HL-60/S4 treated with retinoic acid at 250 ng/mL for 4 days and 3 days (cell line): ENCODE data around the gene CCR9.

Source experiments
- in situ Hi-C: fragments of 300-500 bp; cut with MboI; formaldehyde crosslinking; loops from 2 replicates; pipeline ENCODE4 v1.7.0; 2022; ENCODE audit warnings: low sequenced_read_pairs

CCR9 gene

DNA sequence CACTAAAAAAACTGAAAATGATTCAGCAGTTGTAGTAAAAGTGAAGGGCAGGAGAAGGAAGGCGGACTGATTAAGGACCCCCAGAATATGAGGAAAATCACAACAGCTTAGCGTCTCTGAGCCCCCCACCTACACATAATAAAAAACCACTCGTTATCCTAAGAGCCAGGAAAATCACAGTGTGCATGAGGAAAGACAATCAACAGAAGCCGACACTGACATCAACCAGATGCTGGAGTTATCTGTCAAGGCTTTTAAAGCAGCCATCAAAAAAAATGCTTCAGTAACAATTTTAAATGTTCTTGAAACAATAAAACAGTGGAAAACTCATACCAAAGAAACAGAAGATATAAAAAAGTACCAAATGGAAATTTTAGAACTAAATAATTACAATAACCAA is 47.2 kb downstream of the CCR9 start:
- in situ Hi-C loops = loop anchor here (25.0 kb wide), 1 partner anchor 429 kb away; the partner anchor contains the start of genes CCR2 and CCR5

DNA sequence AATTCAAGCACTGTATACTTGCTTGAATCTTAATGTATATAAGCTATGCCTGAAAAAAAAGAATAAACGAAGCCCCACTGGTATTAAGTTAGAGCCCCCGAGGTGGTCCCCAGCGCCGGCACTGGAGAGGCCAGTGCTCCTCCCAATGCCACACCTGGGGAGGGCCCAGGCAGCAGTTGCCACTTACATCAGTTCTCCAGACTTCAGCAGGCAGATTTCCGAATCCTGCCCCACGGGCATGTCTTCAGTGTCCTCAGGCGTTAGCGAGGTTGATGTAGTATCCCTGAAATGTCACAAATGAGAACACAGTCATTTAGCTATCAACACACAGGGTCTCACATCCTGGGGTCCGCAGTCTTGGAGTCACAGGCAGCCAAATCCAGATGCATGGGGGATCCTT is 49.9 kb downstream of the CCR9 start:
- in situ Hi-C loops = loop anchor here (25.0 kb wide), 1 partner anchor 426 kb away; the partner anchor contains the start of genes CCR2 and CCR5

- in situ Hi-C loops = loop anchor here (25.0 kb wide), 1 partner anchor 425 kb away; the partner anchor contains the start of genes CCR2 and CCR5
Observed at GRCh38 chr3:45937206-45938042, 51.1 kb downstream of the CCR9 start.

DNA sequence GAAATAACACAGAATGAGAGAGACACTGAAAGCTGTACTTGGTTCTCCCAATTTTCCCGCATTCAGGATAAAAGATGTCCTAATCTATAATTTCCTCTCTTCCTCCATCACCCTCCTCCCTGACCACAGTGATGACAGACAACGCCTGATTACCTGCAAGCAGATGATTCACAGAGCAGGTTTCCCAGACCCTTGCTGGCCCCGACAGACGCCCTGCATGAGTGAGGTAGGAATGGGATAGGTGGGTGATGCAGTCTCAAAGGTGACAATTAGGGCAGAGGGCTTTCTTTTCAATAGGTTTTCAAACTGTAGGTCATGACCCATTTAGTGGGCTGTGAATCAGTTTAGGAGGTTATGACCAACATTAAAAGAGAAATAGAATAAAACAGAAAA is 51.7 kb downstream of the CCR9 start:
- in situ Hi-C loops = loop anchor here (25.0 kb wide), 1 partner anchor 424 kb away; the partner anchor contains the start of genes CCR2 and CCR5

GRCh38 chr3:45938864-45939263 is 52.5 kb downstream of the CCR9 start:
- in situ Hi-C loops = loop anchor here (25.0 kb wide), 1 partner anchor 423 kb away; the partner anchor contains the start of genes CCR2 and CCR5

DNA sequence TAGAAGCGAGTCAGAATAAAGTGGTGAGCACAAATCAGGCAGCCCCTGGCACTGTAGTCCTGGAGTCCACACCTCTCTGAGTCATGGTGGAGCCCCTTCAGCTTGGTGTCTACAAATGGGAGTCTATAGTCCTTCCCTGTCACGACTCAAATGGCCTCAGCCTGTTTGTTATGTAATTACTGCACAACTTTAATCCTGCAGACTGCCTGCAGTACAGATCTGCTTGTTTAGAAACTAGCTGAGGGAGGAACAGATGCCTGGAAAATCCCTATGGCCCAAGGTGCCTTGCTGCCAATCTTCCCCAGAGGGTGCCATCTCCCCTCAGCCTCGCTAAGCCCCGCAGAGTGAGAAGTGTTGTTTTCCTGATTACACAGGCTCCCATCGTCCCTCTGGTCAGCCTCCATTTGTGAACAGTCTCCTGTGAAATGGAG is 53.0 kb downstream of the CCR9 start:
- in situ Hi-C loops = loop anchor here (25.0 kb wide), 1 partner anchor 423 kb away; the partner anchor contains the start of genes CCR2 and CCR5

GRCh38 chr3:45940004-45940780 is 53.8 kb downstream of the CCR9 start:
- in situ Hi-C loops = loop anchor here (25.0 kb wide), 1 partner anchor 422 kb away; the partner anchor contains the start of genes CCR2 and CCR5

DNA sequence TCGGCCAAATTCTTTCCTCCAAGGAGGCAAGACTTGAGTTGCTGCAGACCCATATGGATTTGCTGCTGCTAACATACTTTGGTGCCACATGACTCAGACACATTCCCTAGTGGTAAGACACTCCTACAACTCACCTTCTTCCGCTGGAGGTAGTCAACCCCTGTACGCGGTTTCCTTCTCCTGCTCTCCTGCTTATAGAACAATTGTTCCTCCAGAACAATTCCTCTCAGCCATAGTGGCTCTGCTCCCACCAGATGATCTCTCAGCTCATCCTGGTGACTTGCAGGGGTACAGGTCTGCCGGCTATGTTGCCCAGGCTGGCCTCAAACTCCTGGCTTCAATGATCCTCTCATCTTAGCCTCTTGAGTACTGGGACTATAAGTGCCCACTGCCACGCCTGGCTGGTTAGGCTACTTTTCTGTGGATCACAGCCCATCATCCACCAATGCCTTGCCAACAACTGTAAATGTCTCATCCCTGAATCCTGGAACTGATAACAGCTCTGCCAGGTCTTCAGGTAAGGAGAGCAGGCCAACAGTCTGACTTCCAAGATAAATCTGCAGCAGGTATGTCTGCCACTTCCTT is 54.5 kb downstream of the CCR9 start:
- in situ Hi-C loops = loop anchor here (25.0 kb wide), 1 partner anchor 421 kb away; the partner anchor contains the start of genes CCR2 and CCR5

- in situ Hi-C loops = loop anchor here (25.0 kb wide), 1 partner anchor 420 kb away; the partner anchor contains the start of genes CCR2 and CCR5
Observed at GRCh38 chr3:45942051-45942825, 55.9 kb downstream of the CCR9 start.

GRCh38 chr3:45943207-45943846 is 57.0 kb downstream of the CCR9 start, which contains the start of gene CXCR6:
TSS of gene CXCR6 (plus strand) at chr3:45943464. CDS start at chr3:45946482, 3,018 bp downstream.
- in situ Hi-C loops = loop anchor here (25.0 kb wide), 1 partner anchor 419 kb away; the partner anchor contains the start of genes CCR2 and CCR5

DNA sequence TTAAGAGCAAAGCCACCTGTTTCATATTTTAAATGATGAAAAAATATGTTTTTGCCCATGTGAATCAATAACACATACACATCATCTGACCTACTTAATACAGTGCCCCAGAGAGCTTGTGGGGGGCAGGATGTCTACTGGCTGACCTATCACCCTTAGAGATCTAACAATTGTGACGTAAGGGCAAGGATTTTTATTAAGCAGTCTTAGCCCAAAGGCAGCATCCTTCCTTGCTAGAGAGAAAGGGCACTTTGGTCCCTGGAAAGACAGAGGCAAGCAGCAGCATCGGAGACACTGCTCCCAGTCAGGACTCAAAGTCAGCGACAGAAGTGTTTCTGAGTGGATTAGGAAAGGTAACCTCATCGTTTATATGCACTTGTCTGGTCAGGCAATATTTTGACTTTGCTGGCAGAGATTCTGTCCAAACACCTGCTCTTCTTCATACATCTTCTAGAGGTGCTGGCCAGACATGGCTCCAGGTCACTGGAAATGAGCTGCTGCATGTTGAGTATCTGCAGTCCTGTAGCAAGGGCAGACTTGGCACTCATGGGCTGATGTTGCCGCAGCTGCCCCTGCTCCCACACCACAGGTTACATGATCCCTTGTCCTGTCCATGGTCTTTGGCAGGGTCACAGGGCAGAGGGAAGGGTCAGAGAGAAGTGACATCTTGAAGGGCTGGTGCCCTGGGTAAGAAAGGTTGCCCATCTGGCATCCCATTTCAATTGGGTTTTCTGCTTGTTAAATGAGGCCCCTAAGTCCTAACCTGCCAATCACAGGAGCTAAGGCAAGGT is 58.7 kb downstream of the CCR9 start:
- in situ Hi-C loops = loop anchor here (25.0 kb wide), 1 partner anchor 417 kb away; the partner anchor contains the start of genes CCR2 and CCR5

- in situ Hi-C loops = loop anchor here (25.0 kb wide), 1 partner anchor 416 kb away; the partner anchor contains the start of genes CCR2 and CCR5
Observed at GRCh38 chr3:45946307-45946706, 60.0 kb downstream of the CCR9 start.

- in situ Hi-C loops = loop anchor here (25.0 kb wide), 1 partner anchor 415 kb away; the partner anchor contains the start of genes CCR2 and CCR5
Observed at GRCh38 chr3:45946875-45947274, 60.5 kb downstream of the CCR9 start.

GRCh38 chr3:45947361-45947760 is 61.0 kb downstream of the CCR9 start:
- in situ Hi-C loops = loop anchor here (25.0 kb wide), 1 partner anchor 415 kb away; the partner anchor contains the start of genes CCR2 and CCR5

- in situ Hi-C loops = loop anchor here (25.0 kb wide), 1 partner anchor 414 kb away; the partner anchor contains the start of genes CCR2 and CCR5
Observed at GRCh38 chr3:45948311-45948781, 62.0 kb downstream of the CCR9 start.

DNA sequence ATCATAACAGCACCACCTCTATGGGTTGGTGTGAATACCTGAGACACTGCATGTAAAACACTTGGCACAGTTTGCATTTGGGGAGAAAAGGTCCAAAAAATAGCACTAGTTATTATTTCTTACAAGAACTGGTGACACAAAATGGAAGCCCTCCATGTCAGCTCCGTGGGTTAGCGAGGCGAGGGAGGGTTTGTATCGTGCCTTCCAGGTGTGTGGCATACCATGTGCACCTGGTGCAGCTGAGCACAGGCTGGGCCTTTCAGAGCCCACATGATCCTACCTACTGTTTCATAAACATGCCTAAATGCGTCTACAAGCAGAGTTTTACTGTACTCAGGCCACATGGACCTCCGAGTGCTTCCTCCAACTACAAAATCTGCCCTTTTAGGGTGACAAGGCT is 62.5 kb downstream of the CCR9 start:
- in situ Hi-C loops = loop anchor here (25.0 kb wide), 1 partner anchor 413 kb away; the partner anchor contains the start of genes CCR2 and CCR5

- in situ Hi-C loops = loop anchor here (25.0 kb wide), 1 partner anchor 413 kb away; the partner anchor contains the start of genes CCR2 and CCR5
Observed at GRCh38 chr3:45949432-45949831, 63.1 kb downstream of the CCR9 start.

- in situ Hi-C loops = no loop called here
Observed at GRCh38 chr3:45950131-45950530, 63.8 kb downstream of the CCR9 start.
